Adrenal gland (tissue), 12 donors: Measurements from ENCODE around the gene C16orf96. TPM values are rescaled to one million over a fixed set of nuclear protein-coding genes. Genes with fewer than 3 reads are reported as not detected.
A peak's percentile ranks its signal among the peaks of the same experiment; 100 is the strongest.

ENCODE experiments used
- DNase-seq, 7 donors: peaks; one replicate each; pipeline ENCODE4 v3.0.0-alpha.2; 2019 to 2020
- H3K27ac ChIP-seq, 5 donors: fragments of 200-600 bp; sonication (generic) in 4 of 5; 1 replicate in 3 of 5; 2 replicates in 2 of 5; pipeline versions ENCODE4 v1.5.1 to v1.8.0; 2016 to 2020; ENCODE audit warnings: mild to moderate bottlenecking in 1 of 5
- H3K27me3 ChIP-seq: fragments of 200-600 bp; 2 replicates; pipeline ENCODE4 v1.8.0; 2021
- H3K36me3 ChIP-seq, 2 donors: fragments of 200-600 bp; replicated peaks in 1 of 2; 1 replicate in 1 of 2; 2 replicates in 1 of 2; pipeline versions ENCODE4 v1.5.1 to v1.8.0; 2018 to 2022
- H3K4me1 ChIP-seq, 2 donors: fragments of 200-600 bp; replicated peaks in 1 of 2; 1 replicate in 1 of 2; 2 replicates in 1 of 2; pipeline versions ENCODE4 v1.5.1 to v1.8.0; 2018 to 2021
- H3K4me3 ChIP-seq, 4 donors: fragments of 200-600 bp; sonication (generic) in 3 of 4; one replicate each; pipeline ENCODE4 v1.5.1; 2016 to 2018
- H3K9me3 ChIP-seq, 3 donors: fragments of 200-600 bp; sonication (generic) in 1 of 3; replicated peaks in 1 of 3; 1 replicate in 2 of 3; 2 replicates in 1 of 3; pipeline versions ENCODE4 v1.5.1 to v1.8.0; 2016 to 2021
- CTCF ChIP-seq, 6 experiments: fragments of 450-650 bp in 4 of 6; fragments of 200-600 bp in 2 of 6; sonication (generic) in 1 of 6; IDR thresholded peaks; 1 replicate in 5 of 6; 2 replicates in 1 of 6; pipeline versions ENCODE4 v1.5.1 to v1.8.0; 2016 to 2021; ENCODE audit warnings: antibody characterized with exemption in 6 of 6, mild to moderate bottlenecking in 2 of 6, moderate library complexity in 1 of 6
- POLR2A ChIP-seq, 2 donors: fragments of 450-650 bp; IDR thresholded peaks; one replicate each; pipeline ENCODE4 v1.6.1; 2017; ENCODE audit warnings: antibody characterized with exemption in 2 of 2, mild to moderate bottlenecking in 2 of 2, moderate library complexity in 1 of 2
- WGBS, 4 donors: extraction: QIAGEN DNeasy Blood & Tissue Kit in 2 of 4; methylation state at CpG; one replicate each; pipeline versions ENCODE4 v1.1.5 to v1.1.7; 2013 to 2017; 5-methylcytosine and 5-hydroxymethylcytosine counted together
- intact Hi-C, 2 donors: fragments of 100-400 bp; cut with DNase I; formaldehyde crosslinking; loops; one replicate each; pipeline versions ENCODE4 v1.14.1 to v1.15.0; 2022 to 2023
- polyA plus RNA-seq, 3 donors: library from polyadenylated mRNA; stranded (reverse); fragments of 200-250 nt in 2 of 3; fragments of 350-450 nt in 1 of 3; fragmentation: Illumina TruSeq in 1 of 3; extraction: RNeasy Lipid Tissue Mini Kit (QIAGEN cat#74804) in 1 of 3; gene quantifications; one replicate each; pipeline ENCODE4 v1.2.3, GENCODE V29; 2013 to 2014
- total RNA-seq, 9 donors: library from RNA; depleted of rRNA in 4 of 9; stranded (reverse); fragments of >200 nt in 4 of 9; fragments of 120-200 nt in 1 of 9; fragmentation: NEBNext Ultra II Directional in 1 of 9; extraction: Animal tissue kit (Norgen Biotek cat#: 25700) in 1 of 9; gene quantifications; one replicate each; pipeline versions ENCODE4 v1.1.0 to v1.2.4, GENCODE V29; 2013 to 2023
- donor health status: healthy with polysubstance abuse.
- donor health status: Bipolar disorder and iron deficiency.
- donor health status: DM: yes; HTN: yes; CAD: no.
- donor health status: DM: no; HTN: no; CAD: no.
- donor health status: DM: no; HTN: no; CAD: no.
- donor health status: DM: yes; HTN: yes; CAD: no.

The C16orf96 gene
- total and polyA plus RNA-seq, 12 donors: 0.07 to 0.61 (median 0.28) TPM; not detected in 1

- no peak for DNase-seq
- Histone ChIP-seq H3K4me1 (peaks cover 5 to 21% of the 10 kb centered on the region in 2 donors), H3K9me3 (no peaks in the 10 kb centered on the region), H3K4me3 (no peak overlapping the region), H3K27ac (no peak overlapping the region), H3K27me3 (no peaks in the 10 kb centered on the region), H3K36me3 (no peaks in the 10 kb centered on the region)
- 87 to 98% (median 89%) methylated on average over 10 to 13 of the region's 13 CpGs for WGBS, 4 donors
- intact Hi-C loops: no loop called here
- TF ChIP-seq CTCF (IDR thresholded peaks at IDR 0.05): no peak
- TF ChIP-seq POLR2A (IDR thresholded peaks at IDR 0.05): no peak
Measured at GRCh38 chr16:4525634-4526277, 30.4 kb upstream of the C16orf96 start.

- WGBS, 4 donors: 68 to 78% (median 72%) methylated on average over 12 to 16 of the region's 16 CpGs
- no peak for TF ChIP-seq POLR2A (IDR thresholded peaks at IDR 0.05)
- Histone ChIP-seq H3K27ac (peak overlapping the region in 1 of 5 donors; percentile 10), H3K36me3 (no peaks in the 10 kb centered on the region), H3K9me3 (no peaks in the 10 kb centered on the region), H3K4me3 (no peak overlapping the region), H3K4me1 (peaks cover 5 to 14% of the 10 kb centered on the region in 2 donors), H3K27me3 (no peaks in the 10 kb centered on the region)
- DNase-seq: no peak
- intact Hi-C loops: no loop called here
Measured at GRCh38 chr16:4529085-4530060, 26.8 kb upstream of the C16orf96 start.

- intact Hi-C loops: no loop called here
- Histone ChIP-seq H3K4me3 (no peak overlapping the region), H3K36me3 (no peaks in the 10 kb centered on the region), H3K4me1 (peaks cover 5 to 21% of the 10 kb centered on the region in 2 donors), H3K27ac (no peak overlapping the region), H3K27me3 (no peaks in the 10 kb centered on the region), H3K9me3 (no peaks in the 10 kb centered on the region)
- DNase-seq: peak in 1 of 7 donors; percentile 44
- 67 to 82% (median 73%) methylated on average over 8 of the region's 8 CpGs for WGBS, 4 donors
- TF ChIP-seq CTCF (IDR thresholded peaks at IDR 0.05): no peak
- no peak for TF ChIP-seq POLR2A (IDR thresholded peaks at IDR 0.05)
Measured at GRCh38 chr16:4531811-4532210, 24.3 kb upstream of the C16orf96 start.

GRCh38 chr16:4532238-4532637 is 23.9 kb upstream of the C16orf96 start:
- intact Hi-C loops: no loop called here
- Histone ChIP-seq H3K36me3 (no peaks in the 10 kb centered on the region), H3K4me3 (no peak overlapping the region), H3K4me1 (peaks cover 4 to 23% of the 10 kb centered on the region in 2 donors), H3K27me3 (no peaks in the 10 kb centered on the region), H3K9me3 (no peaks in the 10 kb centered on the region), H3K27ac (no peak overlapping the region)
- DNase-seq: no peak
- 88 to 96% (median 91%) methylated on average over 10 of the region's 10 CpGs for WGBS, 4 donors
- TF ChIP-seq CTCF (IDR thresholded peaks at IDR 0.05): no peak
- TF ChIP-seq POLR2A (IDR thresholded peaks at IDR 0.05): no peak
